H9 (cell line): ENCODE measurements around the gene NPFFR2. TPM values are rescaled to one million over a fixed set of nuclear protein-coding genes. Genes with fewer than 3 reads are reported as not detected.

Experiments used
- DNase-seq: peaks from one replicate; pipeline ENCODE4 v3.0.0-alpha.2; 2017
- H2AFZ ChIP-seq: one replicate; pipeline ENCODE4 v1.6.1; 2013; ENCODE audit warnings: mild to moderate bottlenecking, low read length, control low read depth, moderate library complexity
- H2AK5ac ChIP-seq: 2 replicates; pipeline ENCODE4 v1.6.1; 2013; ENCODE audit warnings: low read length, control low read depth, mixed read lengths; ENCODE audit not compliant: insufficient read length
- H2BK120ac ChIP-seq: one replicate; pipeline ENCODE4 v1.6.1; 2013; ENCODE audit warnings: low read depth, mild to moderate bottlenecking, low read length, control low read depth, inconsistent platforms; ENCODE audit not compliant: poor library complexity, severe bottlenecking
- H2BK12ac ChIP-seq: 2 replicates; pipeline ENCODE4 v1.6.1; 2013; ENCODE audit warnings: low read length, control low read depth, mixed read lengths, low read depth; ENCODE audit not compliant: insufficient read length
- H2BK15ac ChIP-seq: 2 replicates; pipeline ENCODE4 v1.6.1; 2013; ENCODE audit warnings: low read depth, low read length, control low read depth
- H2BK20ac ChIP-seq: one replicate; pipeline ENCODE4 v1.6.1; 2013; ENCODE audit warnings: low read depth, mild to moderate bottlenecking, low read length, control low read depth, inconsistent platforms; ENCODE audit not compliant: poor library complexity, severe bottlenecking
- H2BK5ac ChIP-seq: 2 replicates; pipeline ENCODE4 v1.6.1; 2013; ENCODE audit warnings: low read length, control low read depth, mixed read lengths; ENCODE audit not compliant: insufficient read length
- H3K14ac ChIP-seq: 2 replicates; pipeline ENCODE4 v1.6.1; 2013; ENCODE audit warnings: low read length, control low read depth; ENCODE audit not compliant: insufficient read depth
- H3K18ac ChIP-seq: 2 replicates; pipeline ENCODE4 v1.6.1; 2013; ENCODE audit warnings: low read depth, mild to moderate bottlenecking, mixed read lengths, low read length, control low read depth; ENCODE audit not compliant: insufficient read length
- H3K23ac ChIP-seq: 2 replicates; pipeline ENCODE4 v1.6.1; 2013; ENCODE audit warnings: low read length, control low read depth, mixed read lengths, low read depth; ENCODE audit not compliant: insufficient read length
- H3K23me2 ChIP-seq: 2 replicates; pipeline ENCODE4 v1.6.1; 2013; ENCODE audit warnings: low read depth, mild to moderate bottlenecking, mixed read lengths, low read length, control low read depth; ENCODE audit not compliant: insufficient read length, poor library complexity, severe bottlenecking
- H3K27ac ChIP-seq: 2 replicates; pipeline ENCODE4 v1.5.1; 2013; ENCODE audit warnings: low read length, control low read depth, mixed read lengths, low read depth; ENCODE audit not compliant: insufficient read length
- H3K27me3 ChIP-seq: 2 replicates; pipeline ENCODE4 v1.6.1; 2013; ENCODE audit warnings: low read length, control low read depth, inconsistent platforms; ENCODE audit not compliant: insufficient read depth
- H3K4ac ChIP-seq: 2 replicates; pipeline ENCODE4 v1.6.1; 2013; ENCODE audit warnings: low read depth, mild to moderate bottlenecking, control low read depth, inconsistent platforms, low read length, moderate library complexity
- H3K4me1 ChIP-seq: 2 replicates; pipeline ENCODE4 v1.6.1; 2013; ENCODE audit warnings: low read length, control low read depth, inconsistent platforms; ENCODE audit not compliant: insufficient read depth
- H3K4me2 ChIP-seq: 2 replicates; pipeline ENCODE4 v1.6.1; 2013; ENCODE audit warnings: low read length, control low read depth, mixed read lengths; ENCODE audit not compliant: insufficient read length, insufficient read depth
- H3K56ac ChIP-seq: 2 replicates; pipeline ENCODE4 v1.6.1; 2013; ENCODE audit warnings: low read depth, mild to moderate bottlenecking, mixed read lengths, low read length, control low read depth; ENCODE audit not compliant: insufficient read length
- H3K79me1 ChIP-seq: 2 replicates; pipeline ENCODE4 v1.6.1; 2013; ENCODE audit warnings: low read depth, mild to moderate bottlenecking, moderate library complexity, low read length, control low read depth, inconsistent platforms; ENCODE audit not compliant: insufficient read depth, poor library complexity, severe bottlenecking
- H3K79me2 ChIP-seq: 2 replicates; pipeline ENCODE4 v1.6.1; 2013; ENCODE audit warnings: low read length, control low read depth, inconsistent platforms; ENCODE audit not compliant: insufficient read depth
- H3K9ac ChIP-seq: 2 replicates; pipeline ENCODE4 v1.6.1; 2013; ENCODE audit warnings: low read length, control low read depth, mixed read lengths; ENCODE audit not compliant: insufficient read length; ENCODE audit errors: extremely low read depth
- H3K9me3 ChIP-seq: one replicate; pipeline ENCODE4 v1.6.1; 2013; ENCODE audit warnings: low read depth, low read length, inconsistent platforms; ENCODE audit not compliant: control insufficient read depth
- H3T11ph ChIP-seq: one replicate; pipeline ENCODE4 v1.6.1; 2013; ENCODE audit warnings: mild to moderate bottlenecking, low read length, control low read depth, inconsistent platforms
- H4K20me1 ChIP-seq: one replicate; pipeline ENCODE4 v1.6.1; 2013; ENCODE audit not compliant: control insufficient read depth, insufficient read length, insufficient read depth
- H4K5ac ChIP-seq: 2 replicates; pipeline ENCODE4 v1.6.1; 2013; ENCODE audit warnings: low read depth, mild to moderate bottlenecking, mixed read lengths, low read length, control low read depth; ENCODE audit not compliant: insufficient read length
- H4K8ac ChIP-seq: replicated peaks from 2 replicates; pipeline ENCODE4 v1.6.1; 2013; ENCODE audit warnings: low read length, control low read depth, mixed read lengths, low read depth; ENCODE audit not compliant: insufficient read length
- H4K91ac ChIP-seq: 2 replicates; pipeline ENCODE4 v1.6.1; 2013; ENCODE audit warnings: low read depth, mild to moderate bottlenecking, moderate library complexity, mixed read lengths, low read length, control low read depth; ENCODE audit not compliant: insufficient read length
- H3K27ac Mint-ChIP-seq, 3 experiments: 2 replicates in 2 of 3; 3 replicates in 1 of 3; pipeline ENCODE4 v1.8.0; 2020 to 2021; ENCODE audit warnings: mixed read lengths in 3 of 3, mild to moderate bottlenecking in 1 of 3, moderate library complexity in 1 of 3
- H3K27me3 Mint-ChIP-seq: 2 replicates; pipeline ENCODE4 v1.8.0; 2021; ENCODE audit warnings: low read depth, mild to moderate bottlenecking, moderate library complexity, mixed read lengths
- H3K36me3 Mint-ChIP-seq, 3 experiments: 2 replicates in 2 of 3; 3 replicates in 1 of 3; pipeline ENCODE4 v1.8.0; 2020 to 2021; ENCODE audit warnings: low read depth in 3 of 3, mixed read lengths in 3 of 3; ENCODE audit not compliant: insufficient read depth in 1 of 3
- H3K4me1 Mint-ChIP-seq, 2 experiments: 2 replicates each; pipeline ENCODE4 v1.8.0; 2020; ENCODE audit warnings: mixed read lengths in 2 of 2
- H3K4me3 Mint-ChIP-seq, 2 experiments: 2 replicates in 1 of 2; 3 replicates in 1 of 2; pipeline ENCODE4 v1.8.0; 2020 to 2021; ENCODE audit warnings: mild to moderate bottlenecking in 2 of 2, mixed read lengths in 2 of 2, moderate library complexity in 1 of 2
- H3K9me3 Mint-ChIP-seq, 2 experiments: 2 replicates in 1 of 2; 3 replicates in 1 of 2; pipeline ENCODE4 v1.8.0; 2020; ENCODE audit warnings: mild to moderate bottlenecking in 2 of 2, mixed read lengths in 2 of 2, moderate library complexity in 1 of 2
- WGBS: extraction: QIAGEN DNeasy Blood & Tissue Kit; methylation state at CpG from one replicate; pipeline ENCODE4 v1.1.7; 2013; ENCODE audit warnings: missing lambda C conversion rate, low lambda C conversion rate, mixed read lengths; ENCODE audit not compliant: insufficient read length; ENCODE audit errors: extremely low coverage; 5-methylcytosine and 5-hydroxymethylcytosine counted together
- total RNA-seq: library from RNA; stranded (reverse); gene quantifications from 2 replicates; pipeline ENCODE4 v1.2.1, GENCODE V29; 2021
- TF ChIP-seq, protein P1 (sequence below): fragments of 200-600 bp; sonication (generic); conservative IDR thresholded peaks from 3 replicates; pipeline ENCODE4 v1.8.0; 2021; ENCODE audit warnings: antibody characterized with exemption, mild to moderate bottlenecking

The NPFFR2 gene
- total RNA-seq, 1 experiment from 2014 or later = 7.3 TPM

DNA sequence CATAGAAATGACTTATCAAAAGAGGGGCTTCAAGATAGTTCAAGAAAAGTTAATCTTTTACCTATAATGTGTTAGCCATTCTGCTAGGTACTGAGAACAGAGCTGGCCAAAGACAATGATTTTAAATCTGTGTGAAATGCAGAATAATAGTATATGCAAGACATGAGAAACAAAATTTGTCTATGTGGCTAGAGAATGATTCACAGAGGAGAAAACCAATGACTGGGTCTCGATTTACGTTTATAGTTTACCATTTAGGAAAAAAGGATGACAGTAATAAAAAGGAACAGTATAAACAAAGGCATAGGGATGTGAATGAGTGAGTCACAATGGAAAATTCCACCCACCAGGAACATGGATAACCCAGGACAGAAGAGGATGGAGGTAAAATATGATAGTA, 31.9 kb downstream of the NPFFR2 start:
- Mint-ChIP-seq H3K9me3 (no peaks in the 10 kb centered on the region), H3K4me1 (no peaks in the 10 kb centered on the region), H3K36me3 (peaks cover 0 to 3% (median 3%) of the 10 kb centered on the region in 3 experiments; a peak in 3 of 7 replicates), H3K27ac (no peak overlapping the region), H3K4me3 (no peak overlapping the region), H3K27me3 (no peaks in the 10 kb centered on the region; the same call in 1 of the 2 replicates)
- no peak overlapping the region for H3K56ac ChIP-seq
- H3K14ac ChIP-seq = no peak overlapping the region
- no peak overlapping the region for H3K4me2 ChIP-seq
- H3K79me1 ChIP-seq = no peaks in the 10 kb centered on the region
- H3K9ac ChIP-seq = no peak overlapping the region
- DNase-seq = no peak
- H3K27ac ChIP-seq = no peak overlapping the region
- no peak overlapping the region for H4K8ac ChIP-seq
- no peak overlapping the region for H3K23ac ChIP-seq
- H2BK20ac ChIP-seq = no peak overlapping the region
- no CpG with 5 or more reads among the region's 2 CpGs for WGBS
- H4K20me1 ChIP-seq = no peaks in the 10 kb centered on the region
- H2BK12ac ChIP-seq = no peak overlapping the region
- no peaks in the 10 kb centered on the region for H3K23me2 ChIP-seq
- no peak overlapping the region for H4K91ac ChIP-seq
- no peak overlapping the region for H2BK5ac ChIP-seq
- no peak overlapping the region for H2AFZ ChIP-seq
- no peak overlapping the region for H2BK120ac ChIP-seq
- H4K5ac ChIP-seq = no peak overlapping the region
- H3K4ac ChIP-seq = no peak overlapping the region
- H3K4me1 ChIP-seq = no peaks in the 10 kb centered on the region
- no peak overlapping the region for H2AK5ac ChIP-seq
- H3K79me2 ChIP-seq = no peaks in the 10 kb centered on the region
- no peaks in the 10 kb centered on the region for H3K9me3 ChIP-seq
- no peak overlapping the region for H3T11ph ChIP-seq
- H3K27me3 ChIP-seq = no peaks in the 10 kb centered on the region
- H3K18ac ChIP-seq = no peak overlapping the region
- TF ChIP-seq, protein P1, sequence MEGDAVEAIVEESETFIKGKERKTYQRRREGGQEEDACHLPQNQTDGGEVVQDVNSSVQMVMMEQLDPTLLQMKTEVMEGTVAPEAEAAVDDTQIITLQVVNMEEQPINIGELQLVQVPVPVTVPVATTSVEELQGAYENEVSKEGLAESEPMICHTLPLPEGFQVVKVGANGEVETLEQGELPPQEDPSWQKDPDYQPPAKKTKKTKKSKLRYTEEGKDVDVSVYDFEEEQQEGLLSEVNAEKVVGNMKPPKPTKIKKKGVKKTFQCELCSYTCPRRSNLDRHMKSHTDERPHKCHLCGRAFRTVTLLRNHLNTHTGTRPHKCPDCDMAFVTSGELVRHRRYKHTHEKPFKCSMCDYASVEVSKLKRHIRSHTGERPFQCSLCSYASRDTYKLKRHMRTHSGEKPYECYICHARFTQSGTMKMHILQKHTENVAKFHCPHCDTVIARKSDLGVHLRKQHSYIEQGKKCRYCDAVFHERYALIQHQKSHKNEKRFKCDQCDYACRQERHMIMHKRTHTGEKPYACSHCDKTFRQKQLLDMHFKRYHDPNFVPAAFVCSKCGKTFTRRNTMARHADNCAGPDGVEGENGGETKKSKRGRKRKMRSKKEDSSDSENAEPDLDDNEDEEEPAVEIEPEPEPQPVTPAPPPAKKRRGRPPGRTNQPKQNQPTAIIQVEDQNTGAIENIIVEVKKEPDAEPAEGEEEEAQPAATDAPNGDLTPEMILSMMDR = no peak
- H2BK15ac ChIP-seq = no peak overlapping the region
